GM21528 (cell line): ENCODE results near the gene UBASH3B.

Source experiments
- ATAC-seq: cut with Tn5 transposase; IDR thresholded peaks from one replicate; pipeline ENCODE4 v1.9.1; 2021; ENCODE audit warnings: mild to moderate bottlenecking, moderate library complexity; ENCODE audit not compliant: unreplicated experiment, low FRiP score

The UBASH3B gene

DNA sequence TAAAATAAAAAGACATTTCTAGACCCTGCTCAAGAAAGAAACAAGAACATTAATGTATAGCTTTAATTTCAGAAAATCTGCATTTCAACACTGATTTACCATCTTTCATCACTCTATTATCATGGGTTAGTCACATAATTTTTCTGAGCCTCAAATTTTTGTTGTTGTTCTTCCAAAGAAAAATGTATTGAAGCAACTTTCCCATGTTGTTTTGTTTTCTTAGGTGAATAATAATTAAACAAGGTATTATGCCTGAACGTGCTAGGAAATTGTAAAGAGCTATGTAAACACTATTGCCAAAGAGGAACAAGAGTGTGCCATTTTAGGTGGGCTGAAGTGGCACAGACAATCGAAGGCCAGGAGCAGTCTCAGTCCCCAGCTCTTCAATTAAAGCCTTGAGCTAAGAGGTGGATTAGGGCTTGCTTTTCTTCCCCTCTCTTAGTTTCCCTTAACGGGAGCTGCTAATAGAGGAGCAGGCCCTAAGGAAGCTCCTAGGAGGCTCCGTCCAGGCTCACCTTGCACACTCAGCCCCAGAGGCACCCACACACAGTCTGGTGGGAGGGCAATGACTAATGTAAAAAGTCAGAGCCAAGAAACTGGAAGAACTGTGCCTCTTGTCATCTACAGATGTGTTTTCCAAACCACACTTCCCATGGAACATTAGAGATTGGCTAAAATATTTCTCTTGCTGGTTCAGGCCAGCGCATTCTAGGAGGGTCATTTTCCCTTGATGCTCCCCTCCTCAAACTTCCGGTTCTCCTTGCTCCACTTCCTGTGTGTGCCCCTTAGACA, 8.8 kb upstream of the UBASH3B start:
- ATAC-seq = no peak

DNA sequence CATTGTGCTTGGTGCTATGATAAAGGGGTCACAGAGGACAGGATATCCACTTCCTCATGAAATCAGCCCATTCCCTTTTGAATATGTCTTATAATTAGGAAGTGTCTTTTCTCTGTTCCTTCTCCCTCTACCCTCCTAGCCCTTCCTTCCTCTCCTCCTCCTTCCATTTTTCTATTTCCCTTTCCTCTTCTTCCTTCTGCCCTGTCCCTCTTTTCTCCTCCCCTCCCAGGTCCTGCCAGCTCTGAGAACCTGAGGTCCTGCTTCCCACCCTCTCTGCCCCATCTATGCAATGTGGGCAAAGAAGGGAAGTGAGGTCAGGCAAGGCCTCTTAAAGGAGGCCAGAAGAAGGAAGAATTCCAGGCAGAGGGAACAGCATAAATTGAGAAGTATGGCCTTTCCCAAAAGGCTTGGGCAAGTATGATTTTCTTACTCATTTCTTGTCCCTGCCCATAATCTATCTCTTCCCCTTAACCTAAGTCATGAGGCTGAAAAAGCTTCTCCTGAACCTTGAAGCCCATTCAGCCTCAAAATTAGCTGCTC, 7.7 kb upstream of the UBASH3B start:
- ATAC-seq = no peak

GRCh38 chr11:122649116-122649515, 6.4 kb upstream of the UBASH3B start:
- no peak for ATAC-seq

GRCh38 chr11:122650619-122651018, 4.9 kb upstream of the UBASH3B start:
- ATAC-seq = no peak

DNA sequence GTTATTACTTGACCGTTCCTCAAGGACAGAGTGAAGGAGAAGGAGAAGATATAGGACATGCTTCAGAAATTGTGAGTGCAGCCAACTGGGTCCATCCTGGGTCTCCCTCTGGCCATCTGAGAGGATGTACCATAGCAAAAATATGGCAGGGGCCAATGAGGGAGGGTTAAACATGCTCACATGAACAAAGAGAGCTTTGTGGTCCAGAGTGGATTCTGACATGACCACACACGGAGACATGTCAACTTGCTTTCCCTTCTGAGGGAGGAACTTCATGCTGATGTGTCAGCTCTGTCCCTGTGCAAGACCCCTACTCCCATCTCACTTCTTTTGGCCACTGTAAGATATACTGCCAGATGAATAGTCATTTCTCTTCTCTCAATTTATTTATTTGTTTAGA, 3.0 kb upstream of the UBASH3B start:
- no peak for ATAC-seq

DNA sequence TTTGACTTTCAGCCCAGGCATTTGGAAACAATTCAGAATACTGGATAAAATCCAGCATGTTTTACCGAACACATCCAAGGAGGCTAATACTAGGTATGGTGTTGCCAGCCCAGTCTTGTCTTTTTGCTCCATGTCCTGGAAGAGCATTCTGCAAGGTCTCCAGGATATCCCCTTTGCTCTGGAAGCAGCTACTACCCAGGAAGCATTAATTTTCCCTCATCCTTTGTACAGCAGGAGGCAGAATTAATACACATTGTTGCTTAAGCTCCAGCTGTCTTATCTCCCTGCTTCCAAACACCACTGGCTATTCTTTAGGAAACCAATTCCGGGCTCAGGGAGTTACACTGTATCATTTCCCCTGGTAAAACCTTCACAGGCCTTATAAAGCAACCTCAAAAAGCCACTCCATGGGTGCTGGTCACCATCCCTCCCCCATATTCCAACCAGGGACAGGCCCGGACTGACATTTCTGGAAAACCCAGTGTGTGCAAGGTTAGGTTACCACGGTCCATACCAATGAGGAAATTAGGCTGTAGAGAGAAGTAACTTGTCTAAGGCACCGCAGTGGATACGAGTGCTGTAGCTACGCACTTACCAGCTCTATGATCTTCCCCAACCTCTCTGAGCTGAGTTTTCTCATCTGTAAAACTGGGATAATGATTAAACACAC, 1.5 kb upstream of the UBASH3B start:
- no peak for ATAC-seq

- peak; percentile 65 for ATAC-seq
Measured at GRCh38 chr11:122656073-122656630, 630 bp downstream of the UBASH3B start.

GRCh38 chr11:122656631-122657101, 1.1 kb downstream of the UBASH3B start:
- ATAC-seq = peak; percentile 3

- ATAC-seq = no peak
Measured at GRCh38 chr11:122659676-122660554, 4.4 kb downstream of the UBASH3B start.

GRCh38 chr11:122661182-122661945, 5.8 kb downstream of the UBASH3B start:
- no peak for ATAC-seq

DNA sequence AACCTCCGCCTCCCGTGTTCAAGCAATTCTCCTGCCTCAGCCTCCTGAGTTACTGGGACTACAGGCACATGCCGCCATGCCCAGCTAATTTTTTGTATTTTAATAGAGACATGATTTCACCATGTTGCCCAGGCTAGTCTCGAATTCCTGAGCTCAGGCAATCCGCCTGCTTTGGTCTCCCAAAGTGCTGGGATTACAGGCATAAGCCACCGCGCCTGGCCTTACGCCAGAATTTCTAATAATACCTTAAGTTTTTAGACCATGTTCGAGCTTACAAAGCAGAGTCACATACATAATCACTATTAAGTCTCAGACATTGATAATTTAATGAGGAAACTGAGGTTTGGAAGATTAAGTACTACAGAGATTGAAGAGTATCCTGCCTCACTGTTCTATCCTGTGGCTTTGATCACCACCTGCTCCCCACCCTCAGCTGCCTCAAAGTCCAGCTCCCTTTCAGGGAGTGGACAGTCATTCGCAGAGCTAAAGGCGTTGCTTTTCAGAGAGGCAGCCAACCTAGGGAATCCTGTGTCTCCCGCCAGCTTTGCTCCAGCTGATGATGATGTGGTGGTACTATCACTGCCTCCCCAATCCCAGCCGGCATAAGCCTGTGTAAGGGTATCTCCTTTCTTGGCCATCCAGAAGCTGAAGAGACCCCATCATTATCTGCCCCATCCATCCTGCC, 7.7 kb downstream of the UBASH3B start:
- no peak for ATAC-seq

- no peak for ATAC-seq
Measured at GRCh38 chr11:122663764-122664163, 8.2 kb downstream of the UBASH3B start.

- no peak for ATAC-seq
Measured at GRCh38 chr11:122664188-122664587, 8.7 kb downstream of the UBASH3B start.

DNA sequence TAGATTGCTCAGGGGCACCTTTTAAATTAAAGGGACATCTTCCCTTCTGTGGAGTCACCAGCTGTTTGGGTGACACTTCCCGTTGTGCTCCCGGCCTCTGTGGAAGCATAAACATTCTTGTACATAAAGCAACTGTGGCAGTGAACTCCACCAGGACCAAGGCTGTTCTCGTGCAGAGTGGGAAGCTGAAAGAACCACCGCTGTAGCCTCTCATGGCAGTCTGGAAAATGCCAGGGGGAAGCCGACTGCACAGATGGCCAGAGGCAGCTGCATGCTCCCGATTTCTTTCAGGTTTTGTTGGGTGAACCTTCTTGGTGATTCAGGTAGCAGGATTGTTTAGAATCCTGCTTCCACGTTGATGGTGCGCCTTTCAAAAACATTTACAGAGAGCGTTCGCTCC, 10.3 kb downstream of the UBASH3B start:
- ATAC-seq = no peak

DNA sequence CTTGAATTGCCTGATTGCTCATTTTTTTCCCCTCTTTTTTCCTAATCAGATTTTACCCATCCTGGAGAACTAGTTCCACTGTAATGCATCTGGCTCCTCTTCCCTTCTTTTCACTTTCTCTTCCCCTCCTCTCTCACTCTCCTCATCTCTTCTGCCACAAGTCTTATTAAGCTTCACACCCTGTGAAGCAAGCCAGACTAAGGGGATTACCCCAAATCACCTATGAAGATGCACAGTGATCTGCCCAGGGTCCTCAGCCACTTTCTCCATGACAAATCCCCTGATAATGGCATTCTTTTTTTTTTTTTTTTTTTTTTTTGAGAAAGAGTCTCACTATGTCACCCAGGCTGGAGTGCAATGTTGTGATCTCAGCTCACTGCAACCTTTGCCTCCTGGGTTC, 11.2 kb downstream of the UBASH3B start:
- ATAC-seq = no peak

DNA sequence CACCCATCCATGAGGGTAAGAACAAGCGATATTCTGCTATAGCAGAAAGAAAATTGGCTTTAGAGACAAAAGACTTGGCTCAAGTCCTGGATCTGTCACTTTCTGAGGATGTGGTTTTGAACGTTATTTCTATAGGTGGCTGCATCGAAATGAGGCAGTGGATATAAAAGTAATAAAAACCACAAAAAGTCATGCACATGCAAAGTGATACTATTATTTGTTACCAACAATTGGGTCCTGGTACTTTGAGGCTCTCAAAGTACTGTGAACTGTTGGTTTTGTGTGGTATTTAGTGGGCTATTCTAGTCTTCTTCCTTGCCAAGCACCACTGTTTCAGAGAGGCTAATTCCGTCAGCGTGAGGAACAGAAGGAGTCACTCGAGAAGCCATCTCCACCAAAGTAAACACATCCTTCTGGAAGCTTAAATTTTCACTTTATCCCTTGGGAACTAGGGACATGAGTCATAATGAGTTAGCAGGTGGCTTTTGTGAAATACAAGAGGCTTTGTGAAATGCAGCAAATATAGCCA, 13.1 kb downstream of the UBASH3B start:
- ATAC-seq = no peak

GRCh38 chr11:122670131-122670530, 14.6 kb downstream of the UBASH3B start:
- ATAC-seq = no peak

GRCh38 chr11:122671400-122671891, 15.9 kb downstream of the UBASH3B start:
- no peak for ATAC-seq

GRCh38 chr11:122672892-122673291, 17.4 kb downstream of the UBASH3B start:
- ATAC-seq = no peak
